HEK293 (cell line): ENCODE data around the gene CADPS.

Experiments used
- BCL11B ChIP-seq: fragments of 450-650 bp; formaldehyde crosslinking; IDR thresholded peaks from 2 replicates; pipeline ENCODE4 v1.5.1; 2016; ENCODE audit warnings: low read depth, missing biosample characterization, missing genetic modification characterization
- INSM2 ChIP-seq: fragments of 450-650 bp; formaldehyde crosslinking; IDR thresholded peaks from 2 replicates; pipeline ENCODE4 v1.5.1; 2016; ENCODE audit warnings: missing biosample characterization, missing genetic modification characterization
- KLF1 ChIP-seq: fragments of 450-650 bp; formaldehyde crosslinking; IDR thresholded peaks from 2 replicates; pipeline ENCODE4 v1.5.1; 2016; ENCODE audit warnings: missing biosample characterization, missing genetic modification characterization
- KLF9 ChIP-seq: fragments of 450-650 bp; formaldehyde crosslinking; IDR thresholded peaks from 2 replicates; pipeline ENCODE4 v1.5.1; 2016; ENCODE audit warnings: missing biosample characterization, missing genetic modification characterization, low read depth
- OVOL3 ChIP-seq: fragments of 450-650 bp; formaldehyde crosslinking; IDR thresholded peaks from 2 replicates; pipeline ENCODE4 v1.5.1; 2016; ENCODE audit warnings: missing biosample characterization, missing genetic modification characterization
- YY2 ChIP-seq: fragments of 450-650 bp; formaldehyde crosslinking; IDR thresholded peaks from 2 replicates; pipeline ENCODE4 v1.5.1; 2016; ENCODE audit warnings: missing biosample characterization, missing genetic modification characterization
- ZBTB17 ChIP-seq: fragments of 450-650 bp; formaldehyde crosslinking; IDR thresholded peaks from 2 replicates; pipeline ENCODE4 v1.5.1; 2016; ENCODE audit warnings: missing biosample characterization, missing genetic modification characterization
- ZBTB20 ChIP-seq: fragments of 450-650 bp; formaldehyde crosslinking; IDR thresholded peaks from 2 replicates; pipeline ENCODE4 v1.5.1; 2016; ENCODE audit warnings: missing biosample characterization, missing genetic modification characterization
- ZBTB49 ChIP-seq: fragments of 450-650 bp; formaldehyde crosslinking; IDR thresholded peaks from 2 replicates; pipeline ENCODE4 v1.5.1; 2016; ENCODE audit warnings: missing biosample characterization, missing genetic modification characterization, low read depth
- ZNF10 ChIP-seq: fragments of 450-650 bp; formaldehyde crosslinking; IDR thresholded peaks from 2 replicates; pipeline ENCODE4 v1.5.1; 2017; ENCODE audit warnings: missing biosample characterization, missing genetic modification characterization
- ZNF214 ChIP-seq: fragments of 450-650 bp; formaldehyde crosslinking; IDR thresholded peaks from 2 replicates; pipeline ENCODE4 v1.5.1; 2017; ENCODE audit warnings: missing biosample characterization, mild to moderate bottlenecking, missing genetic modification characterization, borderline replicate concordance
- ZNF280D ChIP-seq: fragments of 450-650 bp; formaldehyde crosslinking; IDR thresholded peaks from 2 replicates; pipeline ENCODE4 v1.5.1; 2016; ENCODE audit warnings: missing biosample characterization, missing genetic modification characterization
- ZNF292 ChIP-seq: fragments of 450-650 bp; formaldehyde crosslinking; IDR thresholded peaks from 2 replicates; pipeline ENCODE4 v1.5.1; 2016; ENCODE audit warnings: low read depth, missing biosample characterization, missing genetic modification characterization, borderline replicate concordance
- ZNF335 ChIP-seq: fragments of 450-650 bp; formaldehyde crosslinking; conservative IDR thresholded peaks from 2 replicates; pipeline ENCODE4 v1.5.1; 2016; ENCODE audit warnings: missing biosample characterization, missing genetic modification characterization
- ZNF398 ChIP-seq: fragments of 450-650 bp; formaldehyde crosslinking; IDR thresholded peaks from 2 replicates; pipeline ENCODE4 v1.5.1; 2017; ENCODE audit warnings: missing biosample characterization, missing genetic modification characterization
- ZNF416 ChIP-seq: fragments of 450-650 bp; formaldehyde crosslinking; IDR thresholded peaks from 2 replicates; pipeline ENCODE4 v1.5.1; 2016; ENCODE audit warnings: missing biosample characterization, missing genetic modification characterization
- ZNF449 ChIP-seq: fragments of 450-650 bp; formaldehyde crosslinking; IDR thresholded peaks from 2 replicates; pipeline ENCODE4 v1.5.1; 2017; ENCODE audit warnings: missing biosample characterization, mild to moderate bottlenecking, missing genetic modification characterization, moderate library complexity
- ZNF473 ChIP-seq: fragments of 450-650 bp; formaldehyde crosslinking; IDR thresholded peaks from 2 replicates; pipeline ENCODE4 v1.5.1; 2017; ENCODE audit warnings: missing biosample characterization, missing genetic modification characterization
- ZNF501 ChIP-seq: fragments of 450-650 bp; formaldehyde crosslinking; IDR thresholded peaks from 2 replicates; pipeline ENCODE4 v1.5.1; 2016; ENCODE audit warnings: missing biosample characterization, missing genetic modification characterization
- ZNF529 ChIP-seq: fragments of 450-650 bp; formaldehyde crosslinking; IDR thresholded peaks from 2 replicates; pipeline ENCODE4 v1.5.1; 2017; ENCODE audit warnings: missing genetic modification characterization, missing biosample characterization; ENCODE audit not compliant: insufficient replicate concordance
- ZNF76 ChIP-seq: fragments of 450-650 bp; formaldehyde crosslinking; IDR thresholded peaks from 2 replicates; pipeline ENCODE4; 2016; ENCODE audit warnings: low read depth, missing biosample characterization, missing genetic modification characterization, borderline replicate concordance
- ZNF777 ChIP-seq: fragments of 450-650 bp; formaldehyde crosslinking; IDR thresholded peaks from 2 replicates; pipeline ENCODE4 v1.5.1; 2017; ENCODE audit warnings: missing biosample characterization, missing genetic modification characterization, borderline replicate concordance
- ZNF792 ChIP-seq: fragments of 450-650 bp; formaldehyde crosslinking; IDR thresholded peaks from 2 replicates; pipeline ENCODE4 v1.5.1; 2016; ENCODE audit warnings: missing biosample characterization, missing genetic modification characterization
- ZNF843 ChIP-seq: fragments of 450-650 bp; formaldehyde crosslinking; IDR thresholded peaks from 2 replicates; pipeline ENCODE4 v1.5.1; 2016; ENCODE audit warnings: missing biosample characterization, missing genetic modification characterization
- ZSCAN4 ChIP-seq: fragments of 450-650 bp; formaldehyde crosslinking; IDR thresholded peaks from 2 replicates; pipeline ENCODE4 v1.5.1; 2017; ENCODE audit warnings: missing biosample characterization, missing genetic modification characterization

Gene CADPS

GRCh38 chr3:62873761-62874710, 1.2 kb downstream of the CADPS start (continued):
- no peak for TF ChIP-seq ZNF501 (tag by site-specific recombination)
- peak; percentile 54; the same call in 1 of the 2 replicates for TF ChIP-seq ZBTB20 (tag by site-specific recombination)
- peak; percentile 88 for TF ChIP-seq ZNF335
- TF ChIP-seq ZNF76 (tag by site-specific recombination) = peak; percentile 68; the same call in 1 of the 2 replicates
- no peak for TF ChIP-seq ZNF280D
- no peak for TF ChIP-seq ZNF416 (tag by site-specific recombination)
- no peak for TF ChIP-seq ZNF214 (tag by site-specific recombination)
- TF ChIP-seq ZSCAN4 = no peak
- TF ChIP-seq YY2 (tag by site-specific recombination) = no peak
- TF ChIP-seq INSM2 (tag by site-specific recombination) = no peak
- TF ChIP-seq ZNF777 = peak; percentile 32; the same call in 1 of the 2 replicates
- TF ChIP-seq ZNF292 (tag by site-specific recombination) = no peak
- no peak; the same call in 1 of the 2 replicates for TF ChIP-seq KLF9 (tag by site-specific recombination)
- TF ChIP-seq ZNF792 = no peak
- no peak for TF ChIP-seq ZNF473 (tag by site-specific recombination)
- TF ChIP-seq ZNF10 (tag by site-specific recombination) = no peak
- TF ChIP-seq BCL11B (tag by site-specific recombination) = no peak
- no peak for TF ChIP-seq OVOL3
- TF ChIP-seq ZNF843 (tag by site-specific recombination) = no peak
- 0 out of 2 replicates have a peak, but pooled peaks have one; percentile 21 for TF ChIP-seq ZBTB17 (tag by site-specific recombination)
- no peak for TF ChIP-seq ZBTB49 (tag by site-specific recombination)
- peak; percentile 75 for TF ChIP-seq ZNF398 (tag by site-specific recombination)
- peak; percentile 69 for TF ChIP-seq ZNF449 (tag by site-specific recombination)
- no peak for TF ChIP-seq ZNF529 (tag by site-specific recombination)
- TF ChIP-seq KLF1 = peak; percentile 61
